Activated T-cell treated with anti-CD3 and anti-CD28 coated beads, Interleukin-2, amount 50 U/mL, for 1 hour (primary cell): ENCODE results near the gene UBIAD1.
"Not testable (repeated sequence)": the region's sequence is repeated elsewhere in the genome, so short reads cannot be mapped to it uniquely, and the experiment has no call there.

Source experiments
- DNase-seq: peaks from one replicate; pipeline ENCODE4 v3.0.0-alpha.2; 2020

The UBIAD1 gene, protein sequence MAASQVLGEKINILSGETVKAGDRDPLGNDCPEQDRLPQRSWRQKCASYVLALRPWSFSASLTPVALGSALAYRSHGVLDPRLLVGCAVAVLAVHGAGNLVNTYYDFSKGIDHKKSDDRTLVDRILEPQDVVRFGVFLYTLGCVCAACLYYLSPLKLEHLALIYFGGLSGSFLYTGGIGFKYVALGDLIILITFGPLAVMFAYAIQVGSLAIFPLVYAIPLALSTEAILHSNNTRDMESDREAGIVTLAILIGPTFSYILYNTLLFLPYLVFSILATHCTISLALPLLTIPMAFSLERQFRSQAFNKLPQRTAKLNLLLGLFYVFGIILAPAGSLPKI

DNA sequence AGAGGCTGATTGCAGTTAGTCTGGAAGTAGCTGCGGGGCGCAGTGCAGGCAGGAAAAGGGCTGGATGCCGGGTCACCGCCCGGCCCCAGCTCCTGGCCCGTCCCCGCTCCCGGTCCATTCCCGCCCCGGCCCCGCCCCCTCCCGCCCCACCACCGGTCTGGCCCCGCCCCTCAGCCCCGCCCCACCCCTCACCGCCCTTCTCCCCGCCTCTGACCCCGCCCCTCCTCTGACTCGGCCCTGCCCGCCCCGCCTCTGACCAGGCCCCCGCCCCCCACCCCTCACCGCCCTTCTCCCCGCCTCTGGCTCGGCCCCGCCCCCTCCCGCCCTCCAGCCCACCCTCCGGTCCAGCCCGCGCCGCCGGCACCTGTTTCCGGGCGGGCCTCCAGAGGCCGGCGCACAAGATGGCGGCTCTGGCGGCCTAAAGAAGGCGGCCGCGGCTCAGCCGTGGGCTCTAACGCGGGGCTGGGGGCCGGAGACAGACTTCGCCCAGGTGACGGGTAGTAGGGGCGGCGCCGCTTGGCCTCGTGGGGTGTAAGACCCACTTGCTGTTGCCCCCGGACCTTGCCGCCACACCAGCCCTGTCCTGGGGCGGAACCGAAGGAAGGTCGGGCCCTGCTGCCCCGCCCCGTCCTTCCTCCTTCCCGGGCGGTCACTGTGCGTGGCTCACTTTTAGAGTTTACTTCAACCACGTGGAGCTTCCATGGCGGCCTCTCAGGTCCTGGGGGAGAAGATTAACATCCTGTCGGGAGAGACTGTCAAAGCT lies at the start of gene UBIAD1:
Gene UBIAD1, plus strand, starts transcription at position 367 of the 763 bp plus-strand sequence. Its CDS starts 334 bp downstream, at position 701.
- peak; percentile 82 for DNase-seq

DNA sequence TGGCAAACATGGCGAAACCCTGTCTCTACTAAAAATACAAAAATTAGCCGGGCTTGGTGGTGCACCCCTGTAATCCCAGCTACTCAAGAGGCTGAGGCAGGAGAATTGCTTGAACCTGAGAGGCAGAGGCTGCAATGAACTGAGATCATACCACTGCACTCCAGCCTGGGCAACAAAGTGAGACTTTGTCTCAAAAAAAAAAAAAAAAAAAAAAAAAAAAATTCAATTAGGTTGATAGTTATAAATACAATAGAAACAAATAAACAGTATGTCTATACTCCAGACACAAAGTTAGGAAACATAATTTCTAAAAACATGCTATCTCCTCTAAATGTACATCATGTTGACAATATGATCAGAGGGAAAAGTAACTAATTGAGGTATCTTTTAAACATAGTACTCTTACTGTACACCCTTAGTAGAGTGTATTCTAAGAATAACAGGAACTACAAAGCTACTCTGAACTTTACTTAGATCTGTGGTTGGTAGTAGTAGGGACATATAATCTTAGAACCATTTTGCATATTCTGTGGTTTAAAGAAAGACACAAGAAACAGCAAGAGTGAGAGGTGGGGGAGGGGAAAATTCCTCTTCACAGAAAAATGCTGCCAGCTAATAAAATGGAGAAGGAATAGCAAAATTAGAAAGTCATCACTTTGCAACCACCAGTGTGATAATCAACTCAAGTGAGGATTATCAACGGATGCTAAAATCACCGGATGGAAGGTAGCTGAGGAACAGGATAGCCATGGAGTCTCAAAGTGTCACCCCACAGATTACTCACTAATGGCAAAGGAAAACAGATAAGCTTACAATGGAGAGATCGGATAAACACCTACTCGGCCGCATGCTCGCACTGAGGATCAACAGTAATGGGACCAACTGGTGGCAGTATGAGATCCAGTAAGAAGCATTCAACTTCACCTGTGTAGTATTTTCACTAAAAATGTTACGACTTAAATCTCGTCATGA lies 45.6 kb upstream of the UBIAD1 start:
- DNase-seq: no peak

DNA sequence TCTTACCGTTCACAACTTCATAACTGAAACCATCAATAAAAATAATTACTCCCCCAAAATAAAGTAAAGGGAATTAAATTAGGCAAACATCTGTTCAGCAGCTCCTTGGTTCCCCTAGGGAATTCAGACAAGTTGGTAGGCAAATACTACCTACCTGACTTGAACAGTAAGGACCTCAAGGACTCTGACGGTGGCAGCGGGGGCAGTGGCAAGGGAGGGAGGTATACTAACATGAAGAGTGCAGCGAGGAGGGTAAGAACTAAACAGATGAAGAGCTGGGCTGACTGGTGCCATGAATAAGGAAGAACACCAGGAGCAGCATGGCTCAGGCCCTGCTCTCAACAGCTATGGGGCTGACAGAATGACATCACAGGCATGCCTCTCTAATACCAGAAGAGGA lies 43.8 kb upstream of the UBIAD1 start:
- no peak for DNase-seq

DNA sequence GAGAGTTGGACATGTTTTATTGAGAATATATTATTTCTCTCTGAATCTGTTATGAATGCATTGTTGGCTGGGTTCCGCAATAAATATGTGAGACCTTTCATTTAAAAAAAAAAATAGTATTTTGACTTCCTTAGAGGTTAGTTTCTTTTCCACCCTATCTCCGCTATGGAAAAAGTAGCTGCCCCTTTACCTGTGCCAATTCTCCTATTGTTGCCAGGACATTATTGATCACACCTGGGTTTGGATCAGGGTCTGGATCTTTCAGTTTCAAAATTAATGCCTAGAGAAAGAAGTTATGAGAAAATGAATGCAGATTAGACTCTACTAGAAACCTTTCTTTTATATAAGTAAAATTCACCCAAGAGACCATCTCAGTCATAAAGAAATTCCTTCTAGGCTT lies 39.8 kb upstream of the UBIAD1 start:
- DNase-seq: no peak

DNA sequence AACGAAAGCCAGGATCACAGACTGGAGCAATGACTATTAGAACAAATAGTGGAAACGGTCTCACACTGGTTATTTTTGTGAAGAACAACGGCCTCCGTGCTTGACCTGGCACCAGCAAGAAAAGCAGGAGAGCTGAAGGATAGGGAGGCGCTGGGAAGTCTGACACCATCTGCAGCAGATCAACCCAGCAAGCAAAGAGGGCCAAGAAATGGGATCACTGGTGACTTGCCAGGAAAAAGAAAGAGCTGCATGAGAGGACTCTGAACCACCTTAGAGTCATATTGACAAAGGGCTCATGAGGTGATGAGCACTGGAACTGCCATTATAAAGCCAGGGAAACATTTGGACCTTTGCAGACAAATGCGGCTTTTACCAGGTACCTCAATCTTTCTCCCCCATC lies 35.6 kb upstream of the UBIAD1 start:
- DNase-seq: no peak

DNA sequence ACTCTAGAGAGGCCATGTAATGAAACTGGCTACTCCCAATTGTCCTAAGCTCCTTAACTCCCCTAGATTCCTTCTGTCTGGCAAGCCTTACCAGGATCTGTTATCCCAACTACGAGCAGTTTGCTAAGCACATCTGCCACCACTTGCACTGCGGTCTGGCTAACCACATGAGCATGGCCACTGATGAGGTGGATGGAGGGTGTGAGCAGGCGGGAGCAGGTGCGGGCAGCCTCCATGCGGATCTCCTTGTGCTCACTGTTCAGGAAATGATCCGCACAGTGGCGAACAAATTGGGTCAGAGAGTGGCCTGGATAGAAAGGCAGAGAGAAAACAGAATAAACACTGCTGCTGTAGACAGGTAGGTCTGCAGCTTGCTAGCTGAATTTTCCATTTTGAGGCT lies 34.7 kb upstream of the UBIAD1 start:
- no peak for DNase-seq

DNA sequence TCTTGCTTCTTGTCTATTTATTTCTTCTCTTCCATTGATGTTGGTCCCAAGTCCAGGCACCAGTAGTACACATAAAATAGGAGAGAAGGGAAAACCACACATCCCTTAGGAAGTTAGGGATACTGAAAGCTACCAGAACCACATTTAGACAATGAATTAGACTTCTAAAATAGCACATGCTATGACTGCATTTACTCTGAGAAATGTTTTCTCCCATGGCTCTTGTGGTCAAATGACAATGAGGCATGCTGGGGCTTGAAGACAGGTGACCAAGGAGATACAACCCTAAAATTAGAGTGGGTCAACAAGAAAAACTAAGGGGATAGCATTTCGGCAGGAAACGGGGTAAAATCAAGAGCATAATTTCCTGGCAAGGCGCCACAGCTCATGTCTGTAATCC lies 27.8 kb upstream of the UBIAD1 start:
- no peak for DNase-seq

DNA sequence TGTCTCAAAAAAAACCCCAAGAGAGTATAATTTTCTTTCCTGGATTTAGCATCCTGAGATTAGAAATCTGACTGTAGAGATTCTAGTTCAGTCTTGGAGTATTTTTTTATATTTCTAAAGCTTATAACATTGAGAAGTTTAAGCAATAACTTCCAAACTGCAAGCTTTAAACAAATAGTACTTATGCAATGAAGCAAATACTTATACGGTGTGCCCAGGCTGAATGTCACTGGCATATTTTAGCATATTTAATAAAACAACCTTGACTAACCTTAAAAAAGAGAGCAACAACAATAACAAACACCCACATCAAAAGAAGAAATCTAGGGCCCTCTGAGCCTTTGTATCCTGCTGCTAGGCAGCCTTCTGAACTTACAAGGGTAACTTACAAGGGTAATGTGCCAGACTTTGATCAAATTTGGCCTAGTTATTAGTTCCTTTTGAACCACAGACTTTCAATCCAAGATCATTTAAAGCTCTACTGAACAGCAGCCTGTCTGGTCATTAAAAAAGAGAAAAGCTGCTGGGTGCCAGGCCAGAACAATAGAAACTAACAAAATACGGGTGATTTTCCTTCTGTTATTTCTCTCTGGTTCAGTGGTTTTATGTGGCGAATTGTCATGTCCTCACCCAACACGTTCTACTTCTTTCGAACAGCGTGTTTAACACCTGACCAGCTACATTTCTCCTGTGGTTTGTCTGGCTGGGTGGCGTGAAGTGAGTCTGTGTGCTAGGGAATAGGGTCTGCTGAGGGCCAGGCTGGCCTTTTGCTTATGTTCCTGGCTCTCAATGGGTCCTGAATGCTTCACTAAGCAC lies 26.9 kb upstream of the UBIAD1 start:
- no peak for DNase-seq

DNA sequence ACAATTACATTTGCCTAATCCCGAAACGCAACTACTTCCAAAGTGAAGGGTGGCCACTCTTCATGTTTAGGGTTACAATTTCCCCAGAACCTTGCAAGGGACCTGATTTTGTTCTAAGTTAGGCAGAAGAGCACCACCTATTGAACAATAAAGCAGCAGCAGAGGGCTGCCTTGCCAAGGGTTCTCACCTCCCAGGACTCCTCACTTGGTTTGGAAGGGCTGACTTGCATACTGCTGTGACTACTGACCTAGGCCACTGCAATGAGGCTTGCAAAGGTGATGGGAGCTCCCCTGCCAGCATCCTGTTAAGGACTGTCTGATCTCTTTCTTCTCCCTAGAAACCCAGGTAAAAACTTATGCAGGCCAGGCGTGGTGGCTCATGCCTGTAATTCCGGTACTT lies 24.8 kb upstream of the UBIAD1 start:
- DNase-seq: no peak

DNA sequence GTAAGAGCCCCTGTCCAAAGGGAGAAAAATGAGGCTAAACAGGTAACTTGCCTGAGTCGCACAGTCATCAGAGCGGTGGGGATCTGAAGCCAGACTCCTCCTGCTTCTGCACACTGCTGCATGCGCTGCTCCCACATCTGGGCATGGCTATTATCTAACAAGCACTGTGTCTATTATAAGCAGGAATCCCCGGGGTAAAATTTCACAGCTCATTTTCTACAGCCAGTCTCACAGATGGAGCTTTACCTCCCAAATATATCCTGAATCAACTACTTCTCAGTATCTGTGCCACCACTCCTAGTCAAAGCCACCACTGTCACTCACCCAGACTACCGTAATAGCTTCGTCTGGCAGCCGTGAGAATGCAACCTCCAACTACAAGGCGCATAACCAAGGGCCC lies 20.5 kb upstream of the UBIAD1 start:
- DNase-seq: no peak

DNA sequence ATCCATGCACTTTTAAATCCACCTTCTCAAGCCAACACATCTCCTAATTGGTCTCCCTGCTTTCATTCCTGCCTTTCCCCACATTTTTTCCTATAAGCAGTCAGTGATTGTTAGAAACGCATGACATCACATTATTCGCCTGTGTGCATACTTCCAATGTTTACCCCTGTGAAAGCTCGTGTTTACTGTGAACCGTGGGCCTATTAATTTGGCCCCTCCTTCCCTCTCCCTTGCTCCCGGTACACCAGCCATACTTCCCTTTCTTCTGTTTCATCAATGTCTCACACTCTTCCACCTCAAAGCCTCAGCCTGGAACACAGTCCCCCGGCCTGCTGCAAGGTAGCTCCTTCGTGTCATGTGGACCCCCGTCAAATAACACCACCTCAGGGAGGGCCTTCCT lies 19.8 kb upstream of the UBIAD1 start:
- no peak for DNase-seq

DNA sequence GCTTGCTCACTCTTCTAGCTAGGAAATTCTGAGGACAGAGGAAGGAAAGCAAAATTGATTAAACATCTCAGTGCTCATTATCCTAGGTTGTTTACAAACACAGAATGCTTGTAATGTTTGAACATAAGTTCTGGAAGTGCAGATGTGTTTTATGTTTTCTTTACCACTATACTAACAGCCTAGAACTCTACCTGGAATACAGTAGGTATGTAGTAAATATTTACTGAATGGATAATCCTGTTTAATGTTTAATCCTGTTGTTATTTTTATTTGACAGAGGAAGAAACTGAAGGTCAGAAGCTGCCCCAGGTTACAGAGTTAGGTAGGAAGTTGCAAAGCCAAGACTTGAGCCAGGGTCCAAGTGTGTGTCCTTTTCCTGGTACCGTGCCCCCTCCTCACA lies 16.7 kb upstream of the UBIAD1 start:
- DNase-seq: no peak

DNA sequence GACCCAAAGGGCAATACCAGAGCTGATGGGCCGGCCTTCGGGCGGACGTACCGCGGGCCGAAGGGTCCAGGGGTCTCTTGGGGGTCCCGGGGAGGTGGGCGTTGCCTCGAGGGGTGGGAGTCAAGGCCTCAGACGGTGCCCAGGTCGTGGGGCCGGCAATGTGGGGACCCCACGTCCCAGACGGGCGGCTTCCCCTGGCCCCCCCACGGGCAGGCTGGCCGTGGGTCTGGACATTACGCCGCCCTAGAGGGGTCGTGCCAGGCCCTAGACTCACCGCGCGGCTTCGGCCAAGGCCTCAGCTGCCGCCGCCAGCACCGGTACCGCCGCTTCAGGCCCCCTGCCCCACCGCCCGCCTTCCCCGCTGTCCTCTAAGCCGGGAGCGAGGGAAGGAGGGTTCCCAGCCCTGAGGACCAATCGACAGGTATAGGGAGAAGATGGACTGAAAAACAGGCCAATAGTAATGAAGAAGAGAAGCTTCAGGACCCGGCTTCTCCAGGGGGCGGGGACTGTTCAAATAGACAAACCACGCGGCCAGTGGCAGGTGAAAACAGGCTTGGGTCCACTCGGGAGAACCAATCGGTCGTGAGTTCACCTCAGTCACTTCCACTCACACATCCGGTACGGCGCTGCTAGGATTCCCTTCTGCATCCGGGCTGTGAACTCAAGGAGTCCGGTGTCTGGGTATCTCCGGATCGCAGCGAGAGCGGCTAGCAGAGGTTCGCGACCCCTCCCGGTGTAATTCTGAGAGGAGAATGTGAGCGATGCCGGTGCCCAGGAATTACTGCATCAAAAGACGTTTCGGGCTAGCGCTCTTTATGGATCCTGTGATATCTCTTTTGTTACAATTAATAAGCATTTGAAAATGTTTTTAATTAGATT lies 10.6 kb upstream of the UBIAD1 start, which contains the start of gene MTOR:
Gene MTOR, minus strand, starts transcription at position 381 of the 879 bp plus-strand sequence. CDS start 3,142 bp downstream, outside the sequence.
- DNase-seq: peak; percentile 91

DNA sequence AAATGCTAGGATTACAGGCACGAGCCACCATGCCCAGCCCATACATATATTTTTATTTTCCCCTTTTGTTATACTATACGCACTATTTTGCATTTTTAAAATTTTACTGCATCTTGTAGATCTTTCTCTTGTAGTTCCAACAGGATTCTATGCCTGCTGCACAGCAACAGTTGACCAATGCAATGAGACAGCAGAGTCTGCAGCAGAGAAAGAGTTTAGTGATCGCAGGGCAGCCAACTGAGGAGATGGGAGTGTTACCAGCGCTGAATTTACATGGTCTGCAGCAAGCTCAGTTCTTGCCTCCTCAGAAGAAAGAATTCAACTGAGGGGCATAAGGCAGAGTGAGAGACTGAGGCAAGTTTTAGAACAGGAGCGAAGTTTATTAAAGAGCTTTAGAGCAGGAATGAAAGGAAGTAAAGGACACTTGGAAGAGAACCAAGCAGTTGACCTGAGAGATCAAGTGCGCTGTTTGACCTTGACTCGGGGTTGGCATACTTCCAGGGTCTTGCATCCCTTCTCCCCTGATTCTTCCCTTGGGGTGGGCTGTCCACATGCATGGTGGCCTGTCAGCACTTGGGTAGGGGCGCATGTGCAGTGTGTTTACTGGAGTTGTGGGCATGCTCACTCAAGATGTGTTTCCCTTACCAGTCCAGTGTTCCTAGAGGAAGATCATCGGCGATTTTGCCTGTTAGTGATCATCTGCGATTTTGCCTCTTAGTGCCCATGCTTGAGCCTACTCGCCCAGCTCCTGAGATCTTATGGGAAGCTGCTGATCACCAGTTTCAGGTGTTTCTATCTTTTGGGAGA lies 6.5 kb upstream of the UBIAD1 start:
- no peak for DNase-seq

DNA sequence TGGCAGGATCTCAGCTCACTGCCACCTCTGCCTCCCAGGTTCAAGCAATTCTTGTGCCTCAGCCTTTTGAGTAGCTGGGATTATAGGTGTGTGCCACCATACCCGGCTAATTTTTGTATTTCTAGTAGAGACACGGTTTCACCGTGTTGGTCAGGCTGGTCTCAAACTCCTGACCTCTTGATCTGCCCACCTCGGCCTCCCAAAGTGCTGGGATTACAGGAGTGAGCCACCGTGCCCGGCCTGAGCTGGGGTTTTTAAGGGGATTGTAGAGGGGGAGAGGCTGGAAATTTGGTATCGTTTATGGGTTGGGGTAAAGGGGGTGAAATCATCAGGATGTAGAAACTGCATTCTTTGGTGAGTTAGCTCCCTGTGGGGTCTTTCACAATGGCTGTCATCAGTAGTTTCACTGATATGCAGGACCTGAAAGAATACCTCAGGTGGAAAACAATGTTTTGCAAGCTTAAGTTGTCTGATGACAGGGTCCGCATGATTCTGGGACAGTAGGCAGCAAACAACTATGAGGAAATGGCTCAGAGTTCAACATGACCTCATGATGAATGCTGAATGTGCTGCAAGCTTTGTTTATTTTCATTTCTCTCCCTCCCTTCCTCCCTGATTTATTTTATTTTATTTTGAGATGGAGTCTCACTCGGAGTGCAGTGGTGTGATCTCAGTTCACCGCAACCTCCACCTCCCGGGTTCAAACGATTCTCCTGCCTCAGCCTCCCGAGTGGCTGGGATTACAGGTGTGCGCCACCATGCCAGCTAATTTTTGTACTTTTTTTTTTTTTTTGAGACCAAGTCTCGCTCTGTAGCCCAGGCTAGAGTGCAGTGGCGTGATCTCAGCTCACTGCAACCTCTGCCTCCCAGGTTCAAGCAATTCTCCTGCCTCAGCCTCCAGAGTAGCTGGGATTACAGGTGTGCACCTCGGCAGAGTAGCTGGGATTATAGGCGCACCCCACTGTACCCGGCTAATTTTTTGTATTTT lies 5.4 kb upstream of the UBIAD1 start:
- DNase-seq: not testable (repeated sequence)

DNA sequence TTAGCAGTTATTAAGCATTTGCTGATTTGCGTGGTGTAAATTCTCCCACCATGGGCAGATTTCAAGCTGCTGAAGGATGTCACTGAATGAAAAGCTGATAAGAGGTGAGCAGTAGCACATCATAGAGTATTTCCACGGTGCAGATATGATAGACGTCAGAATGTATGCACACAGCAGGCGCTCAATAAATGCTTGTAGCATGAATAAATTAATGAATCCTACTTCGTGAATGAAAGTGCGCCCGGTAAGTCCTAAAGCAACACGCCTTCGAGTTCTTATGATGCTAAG lies 510 bp upstream of the UBIAD1 start:
- no peak for DNase-seq

DNA sequence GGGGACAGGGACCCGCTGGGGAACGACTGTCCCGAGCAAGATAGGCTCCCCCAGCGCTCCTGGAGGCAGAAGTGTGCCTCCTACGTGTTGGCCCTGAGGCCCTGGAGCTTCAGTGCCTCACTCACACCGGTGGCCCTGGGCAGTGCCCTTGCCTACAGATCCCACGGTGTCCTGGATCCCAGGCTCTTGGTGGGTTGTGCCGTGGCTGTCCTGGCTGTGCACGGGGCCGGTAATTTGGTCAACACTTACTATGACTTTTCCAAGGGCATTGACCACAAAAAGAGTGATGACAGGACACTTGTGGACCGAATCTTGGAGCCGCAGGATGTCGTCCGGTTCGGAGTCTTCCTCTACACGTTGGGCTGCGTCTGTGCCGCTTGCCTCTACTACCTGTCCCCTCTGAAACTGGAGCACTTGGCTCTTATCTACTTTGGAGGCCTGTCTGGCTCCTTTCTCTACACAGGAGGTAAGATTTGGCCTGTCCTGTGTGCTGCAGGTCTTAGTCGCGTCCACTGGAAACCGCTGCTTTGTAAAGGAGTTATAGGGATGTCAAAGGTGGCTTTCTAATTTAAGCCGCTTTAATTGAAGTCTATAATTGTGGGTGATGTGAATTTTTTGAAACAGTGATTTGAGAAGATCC lies 717 bp downstream of the UBIAD1 start:
- no peak for DNase-seq

DNA sequence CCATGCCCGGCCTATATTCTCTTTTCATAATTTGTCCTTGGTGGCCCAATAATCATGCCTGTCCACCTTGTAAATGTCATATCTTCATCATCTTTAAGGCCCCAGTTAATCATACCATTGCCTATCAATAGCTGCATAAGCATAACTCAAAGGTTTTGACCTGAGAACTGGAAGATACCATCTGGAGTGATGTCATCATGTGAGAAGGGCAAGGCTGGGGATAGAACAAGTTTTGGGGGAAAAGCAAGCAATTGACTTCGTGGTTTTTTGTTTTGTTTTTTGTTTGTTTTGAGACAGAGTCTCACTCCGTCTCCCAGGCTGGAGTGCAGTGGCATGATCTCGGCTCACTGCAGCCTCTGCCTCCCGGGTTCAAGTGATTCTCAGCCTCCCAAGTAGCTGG lies 6.2 kb downstream of the UBIAD1 start:
- DNase-seq: no peak

DNA sequence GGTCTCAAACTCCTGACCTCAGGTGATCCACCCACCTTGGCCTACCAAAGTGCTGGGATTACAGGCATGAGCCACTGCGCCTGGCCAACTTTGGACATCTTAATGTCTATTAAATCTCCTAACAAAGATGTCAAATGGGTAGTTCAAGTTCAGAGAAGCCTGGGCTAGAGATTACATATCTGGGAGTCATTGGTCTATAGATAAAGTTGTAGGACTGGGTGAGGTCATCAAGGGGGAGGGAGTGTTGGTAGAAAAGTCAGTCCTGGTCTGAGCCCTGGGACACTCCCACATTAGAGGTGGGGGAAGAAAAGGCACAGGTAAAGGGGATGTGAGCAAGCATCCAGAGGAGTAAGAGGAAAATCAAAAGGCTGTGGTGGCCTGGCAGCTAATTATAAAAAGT lies 6.6 kb downstream of the UBIAD1 start:
- no peak for DNase-seq
